Heart left ventricle (tissue), 13 donors: Measurements from ENCODE around the gene ABCF3.

Experiments
- POLR2A ChIP-seq, 2 donors: fragments of 450-650 bp; IDR thresholded peaks; one replicate each; pipeline ENCODE4 v1.6.1; 2017; ENCODE audit warnings: antibody characterized with exemption in 2 of 2, mild to moderate bottlenecking in 2 of 2, moderate library complexity in 2 of 2
- TF ChIP-seq, protein P1 (sequence below), 12 donors: fragments of 200-600 bp; sonication (generic) in 4 of 12; IDR thresholded peaks; one replicate each; pipeline versions ENCODE4 v1.5.0 to v1.8.0; 2018 to 2022; ENCODE audit warnings: antibody characterized with exemption in 12 of 12, mild to moderate bottlenecking in 5 of 12
- donor health status: ischemic (EF 13 %, LVEDD 7.1; RV severe dilation, severe dysfunction).
- donor health status: DM: no; HTN: yes; CAD: no.
- donor health status: DM: no; HTN: no; CAD: no.
- donor health status: ischemic (EF 25% LVEDD 6.9; RV normal size, moderate dysfunction).
- donor health status: ischemic (EF 25% LVEDD 5.7; RV mildly dilated, moderate dysfunction).
- donor health status: ischemic (EF 35%, LVEDD 5.7; RV mildly dilated, moderate dysfunction).
- donor health status: nonischemic (EF 11% LVEDD 7.7; RV severe dilation, severe dysfunction).
- donor health status: DM: yes; HTN: yes; CAD: no.
- donor health status: PGD.
- donor health status: ischemic (EF 29% LVEDD 5.4; RV normal size, mild dysfunction).
- donor health status: nonischemic (EF 23%, LVEDD 6.1; RV moderate dilation, normal function).

DNA sequence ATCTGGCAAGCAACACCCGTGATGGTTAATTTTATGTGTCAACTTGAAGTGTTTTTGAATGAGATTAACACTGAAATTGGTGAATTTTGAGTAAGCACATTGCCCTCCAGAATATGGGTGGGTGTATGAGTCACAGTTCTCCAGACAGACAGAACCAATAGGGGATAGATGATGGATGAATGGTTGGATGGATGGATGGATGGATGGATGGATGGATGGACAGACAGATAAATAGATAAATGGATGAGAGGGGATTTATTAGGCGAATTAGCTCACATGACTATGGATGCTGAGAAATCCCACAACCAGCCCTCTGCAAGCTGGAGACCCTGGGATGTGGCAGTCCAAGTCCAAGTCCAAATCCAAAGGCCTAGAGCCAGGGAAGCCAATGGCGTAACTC is 37.9 kb downstream of the ABCF3 start:
- TF ChIP-seq, protein P1, sequence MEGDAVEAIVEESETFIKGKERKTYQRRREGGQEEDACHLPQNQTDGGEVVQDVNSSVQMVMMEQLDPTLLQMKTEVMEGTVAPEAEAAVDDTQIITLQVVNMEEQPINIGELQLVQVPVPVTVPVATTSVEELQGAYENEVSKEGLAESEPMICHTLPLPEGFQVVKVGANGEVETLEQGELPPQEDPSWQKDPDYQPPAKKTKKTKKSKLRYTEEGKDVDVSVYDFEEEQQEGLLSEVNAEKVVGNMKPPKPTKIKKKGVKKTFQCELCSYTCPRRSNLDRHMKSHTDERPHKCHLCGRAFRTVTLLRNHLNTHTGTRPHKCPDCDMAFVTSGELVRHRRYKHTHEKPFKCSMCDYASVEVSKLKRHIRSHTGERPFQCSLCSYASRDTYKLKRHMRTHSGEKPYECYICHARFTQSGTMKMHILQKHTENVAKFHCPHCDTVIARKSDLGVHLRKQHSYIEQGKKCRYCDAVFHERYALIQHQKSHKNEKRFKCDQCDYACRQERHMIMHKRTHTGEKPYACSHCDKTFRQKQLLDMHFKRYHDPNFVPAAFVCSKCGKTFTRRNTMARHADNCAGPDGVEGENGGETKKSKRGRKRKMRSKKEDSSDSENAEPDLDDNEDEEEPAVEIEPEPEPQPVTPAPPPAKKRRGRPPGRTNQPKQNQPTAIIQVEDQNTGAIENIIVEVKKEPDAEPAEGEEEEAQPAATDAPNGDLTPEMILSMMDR (IDR thresholded peaks at IDR 0.05), result no peak
- TF ChIP-seq POLR2A (IDR thresholded peaks at IDR 0.05), result no peak
